HG03442 (cell line): ENCODE data around the gene MYO5B.
A peak's percentile ranks its signal among the peaks of the same experiment; 100 is the strongest.
"Not testable (repeated sequence)": the region's sequence is repeated elsewhere in the genome, so short reads cannot be mapped to it uniquely, and the experiment has no call there.

ENCODE experiments used
- ATAC-seq: cut with Tn5 transposase; IDR thresholded peaks from one replicate; pipeline ENCODE4 v1.9.1; 2021; ENCODE audit warnings: mild to moderate bottlenecking, moderate library complexity; ENCODE audit not compliant: unreplicated experiment

MYO5B gene

DNA sequence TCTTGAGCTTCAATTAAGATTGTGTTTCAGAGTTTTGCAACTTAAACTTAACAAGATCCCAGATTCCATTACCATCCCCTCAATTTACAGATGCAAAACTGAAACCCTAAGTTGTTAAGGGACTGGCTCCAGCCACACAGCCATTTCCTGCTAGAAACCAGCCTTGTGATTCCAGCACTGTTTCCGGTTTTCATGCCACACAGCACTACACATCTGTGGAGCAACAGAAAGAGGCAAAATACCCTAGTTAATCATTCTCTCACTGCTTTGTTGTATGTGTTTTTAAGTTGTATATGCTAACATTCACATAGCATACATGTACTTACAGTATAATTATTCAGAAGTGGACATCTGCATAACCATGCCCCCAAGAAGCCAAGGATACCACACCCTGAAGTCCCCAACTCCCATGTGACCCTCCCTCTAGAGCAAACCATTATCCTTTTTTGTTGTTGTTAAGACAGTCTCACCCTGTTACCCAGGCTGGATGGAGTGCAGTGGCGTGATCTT lies 87.4 kb downstream of the MYO5B start:
- no peak for ATAC-seq

DNA sequence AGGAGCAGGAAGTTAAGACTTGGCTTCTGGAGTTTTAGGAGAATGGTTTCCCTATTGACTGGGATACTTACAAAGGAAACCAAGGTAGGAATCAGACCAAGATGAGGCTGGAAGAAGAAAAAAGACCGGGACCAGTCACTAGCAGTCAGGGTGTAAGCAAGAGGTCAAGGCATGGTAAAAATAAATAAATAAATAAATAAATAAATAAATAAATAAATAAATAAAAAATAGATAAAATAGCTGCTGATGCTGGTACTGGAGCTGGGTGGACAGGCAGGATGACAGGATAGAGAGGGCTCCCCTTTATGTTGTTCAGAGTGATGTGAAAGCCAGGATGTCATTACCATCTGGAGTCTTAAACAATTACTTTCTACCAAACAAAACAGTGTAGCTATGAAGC lies 89.9 kb downstream of the MYO5B start:
- ATAC-seq: no peak

DNA sequence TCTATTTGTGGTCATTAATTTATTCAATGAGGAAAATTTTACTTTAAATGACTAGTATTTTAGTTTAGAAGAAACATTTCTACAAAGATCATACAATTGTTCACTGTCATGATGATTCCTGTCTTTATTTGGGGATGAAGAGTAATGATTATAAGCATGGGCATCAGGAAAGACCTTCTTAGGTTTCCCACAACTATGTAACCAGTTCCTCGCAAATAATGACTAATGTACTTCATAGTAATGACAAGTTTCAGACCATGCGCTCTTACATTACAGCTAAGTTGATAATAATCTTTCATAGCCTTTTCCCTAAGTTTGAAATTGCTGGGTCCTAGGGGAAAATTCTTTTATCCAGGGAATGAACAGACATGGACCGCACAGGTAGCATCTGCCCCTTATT lies 90.5 kb downstream of the MYO5B start:
- no peak for ATAC-seq

DNA sequence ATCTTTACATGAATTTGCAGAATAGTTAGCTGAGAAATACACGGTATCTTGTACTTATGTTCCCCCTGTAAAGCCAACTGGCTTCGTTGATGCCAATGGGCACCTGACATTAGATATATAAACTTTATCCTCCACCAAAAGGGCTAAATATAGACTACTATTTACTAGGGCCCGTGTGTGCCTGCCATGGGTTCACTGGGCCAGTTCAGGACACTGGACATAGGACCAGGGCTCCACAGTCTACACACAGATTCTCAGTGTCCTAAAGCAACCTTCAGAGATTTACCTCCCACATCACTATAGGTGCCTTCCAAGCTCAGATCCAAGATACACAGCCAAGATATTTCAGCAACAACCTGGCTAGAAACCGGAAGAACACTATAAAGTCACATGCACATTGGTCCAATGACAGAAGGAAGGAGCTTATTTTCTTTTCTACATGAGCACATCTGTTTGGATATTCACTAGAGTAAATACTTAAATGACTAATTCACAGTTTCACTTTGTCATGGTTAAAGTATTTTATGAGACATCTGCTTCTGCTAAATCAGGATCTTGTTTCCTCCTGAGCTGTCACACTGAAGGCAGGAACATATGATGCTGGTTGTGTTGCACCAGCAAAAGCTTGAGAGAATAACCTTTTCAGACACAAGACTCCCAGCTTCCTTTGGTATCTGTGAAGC lies 95.1 kb downstream of the MYO5B start:
- peak; percentile 69 for ATAC-seq

DNA sequence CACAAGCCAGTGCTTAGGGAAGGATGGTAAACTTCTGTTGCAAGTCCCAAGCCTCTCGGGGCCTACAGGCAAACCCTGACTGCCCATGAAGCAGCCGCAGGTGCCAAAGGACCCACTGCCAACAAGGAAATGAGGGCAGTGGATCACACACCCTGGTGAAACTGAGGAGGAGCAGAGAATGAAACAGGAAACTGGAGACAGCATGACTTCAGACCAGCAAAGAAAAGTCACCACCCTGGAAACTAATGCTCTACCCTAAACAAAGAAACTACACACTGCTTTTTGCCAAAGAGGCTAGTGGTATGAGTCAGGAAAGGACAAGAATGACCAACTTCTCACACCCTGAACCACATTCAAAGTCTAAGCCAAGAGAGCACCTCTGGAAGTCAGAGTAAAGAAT lies 97.2 kb downstream of the MYO5B start:
- ATAC-seq: no peak

DNA sequence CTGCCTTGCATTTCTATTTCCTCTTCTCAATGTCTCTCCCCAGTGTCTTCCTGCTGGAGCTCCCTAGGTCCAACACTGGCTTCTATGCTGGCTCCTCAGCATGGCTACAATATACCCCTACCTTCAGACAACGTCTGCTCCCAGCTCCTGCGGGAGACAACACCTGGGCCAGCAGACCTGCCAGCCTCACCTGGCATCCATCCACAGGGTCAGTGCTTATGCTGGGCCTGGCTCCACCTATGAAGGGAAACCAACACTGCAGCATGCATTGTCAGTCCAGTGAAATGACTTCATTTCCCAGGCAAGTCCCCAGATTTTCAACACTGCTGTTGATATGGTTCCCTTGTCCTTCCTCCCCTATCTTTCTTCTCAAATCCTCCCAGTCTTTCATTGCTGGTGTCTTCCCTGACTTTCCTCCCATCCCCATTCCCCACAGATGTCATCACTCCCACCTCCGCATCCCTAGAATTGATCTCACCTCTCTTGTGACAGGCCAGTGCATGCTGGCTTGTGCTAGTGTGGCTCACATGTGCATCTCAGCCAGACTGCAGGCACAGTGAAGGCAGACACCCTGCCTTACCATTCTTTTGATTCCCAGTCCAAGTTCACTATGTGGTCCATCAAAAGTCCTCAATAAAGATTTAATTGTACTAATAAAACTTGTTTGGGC lies 98.0 kb downstream of the MYO5B start:
- no peak for ATAC-seq

DNA sequence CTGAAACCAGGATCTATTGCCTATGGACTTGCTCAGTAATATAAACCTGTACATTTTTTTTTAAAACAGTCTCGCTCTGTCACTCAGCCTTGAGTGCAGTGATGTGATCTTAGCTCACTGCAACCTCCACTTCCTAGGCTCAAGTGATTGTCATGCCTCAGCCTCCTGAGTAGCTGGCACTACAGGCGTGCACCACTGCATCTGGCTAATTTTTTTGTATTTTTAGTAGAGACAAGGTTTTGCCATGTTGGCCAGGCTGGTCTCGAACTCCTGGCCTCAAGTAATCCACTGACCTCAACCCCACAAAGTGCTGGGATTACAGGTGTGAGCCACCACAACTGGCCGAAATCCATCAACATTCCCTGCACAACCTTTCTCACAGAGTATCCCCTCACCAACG lies 100.2 kb downstream of the MYO5B start:
- ATAC-seq: not testable (repeated sequence)

DNA sequence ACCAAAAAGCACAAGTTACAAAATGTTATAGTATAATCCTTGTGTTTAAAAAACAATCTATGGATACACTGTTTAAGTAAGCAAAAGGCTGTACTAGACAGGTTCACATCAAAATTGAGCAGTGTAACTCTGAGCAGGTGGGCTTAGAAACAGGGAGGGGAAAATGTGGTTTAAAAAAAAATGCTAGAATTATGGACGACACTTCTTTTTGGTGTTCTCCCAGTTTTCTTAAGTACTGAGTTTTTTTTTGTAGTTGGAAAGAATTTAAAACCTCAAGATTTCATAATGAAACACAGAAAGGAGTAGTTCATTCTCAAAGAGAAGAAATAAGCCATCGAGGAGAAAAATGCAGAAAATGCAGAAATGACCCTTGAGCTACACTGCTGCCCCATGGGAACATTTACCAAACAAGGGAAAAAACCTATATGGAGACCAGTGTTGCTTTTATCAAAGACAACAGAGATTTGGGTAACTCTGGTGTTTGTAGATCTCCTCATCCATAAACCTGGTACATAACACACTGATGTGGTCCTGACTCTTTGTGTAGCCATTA lies 100.7 kb downstream of the MYO5B start:
- no peak for ATAC-seq

DNA sequence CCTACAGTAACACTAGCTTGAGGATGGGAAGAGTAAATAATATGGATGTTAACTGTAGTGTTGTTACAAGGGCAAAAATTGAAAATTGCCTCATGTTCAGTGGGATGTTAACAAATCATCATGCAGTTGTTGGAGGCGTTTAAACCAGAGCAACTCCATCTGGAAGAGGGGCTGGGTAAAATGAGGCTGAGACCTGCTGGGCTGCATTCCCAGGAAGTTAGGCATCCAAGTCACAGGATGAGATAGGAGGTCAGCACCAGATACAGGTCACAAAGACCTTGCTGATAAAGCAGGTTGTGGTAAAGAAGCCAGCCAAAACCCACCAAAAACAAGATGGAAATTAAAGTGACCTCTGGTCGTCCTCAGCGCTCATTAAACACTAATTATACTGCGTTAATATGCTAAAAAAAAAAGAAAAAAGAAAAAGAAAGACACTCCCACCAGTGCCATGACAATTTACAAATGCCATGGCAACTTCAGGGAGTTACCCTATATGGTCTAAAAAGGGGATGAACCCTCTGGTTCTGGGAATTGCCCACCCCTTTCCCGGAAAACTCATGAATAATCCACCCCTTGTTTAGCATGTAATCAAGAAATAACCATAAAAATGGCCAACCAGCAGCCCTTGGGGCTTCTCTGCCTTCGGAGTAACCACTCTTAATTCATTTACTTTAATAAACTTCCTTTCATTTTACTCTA lies 101.4 kb downstream of the MYO5B start:
- ATAC-seq: no peak

DNA sequence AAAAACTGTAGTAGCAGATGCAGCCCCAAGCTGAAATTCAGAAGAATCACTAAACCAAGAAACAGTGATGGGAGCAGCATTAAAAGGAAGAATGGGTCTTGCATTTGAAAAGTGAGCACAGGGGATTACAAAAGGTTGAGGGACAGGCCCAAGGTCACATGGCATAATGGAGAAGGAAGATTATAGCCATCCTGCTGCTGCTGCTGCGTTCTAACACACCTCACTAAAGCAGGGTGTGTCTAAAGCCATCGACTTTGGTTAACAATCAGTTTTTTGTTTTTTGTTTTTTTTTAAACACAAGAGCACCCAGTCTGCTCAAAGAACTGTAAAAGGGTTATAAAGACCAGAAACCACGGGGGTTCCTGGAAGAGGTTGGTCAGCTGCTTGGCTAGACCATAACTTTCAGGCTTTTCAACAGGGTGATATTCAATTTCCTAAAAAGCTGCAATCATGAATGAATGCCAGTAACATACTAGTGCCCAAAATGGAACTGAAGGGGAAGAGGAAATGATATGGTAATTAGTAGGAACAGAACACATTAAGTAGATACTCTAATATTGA lies 102.6 kb downstream of the MYO5B start:
- ATAC-seq: no peak

DNA sequence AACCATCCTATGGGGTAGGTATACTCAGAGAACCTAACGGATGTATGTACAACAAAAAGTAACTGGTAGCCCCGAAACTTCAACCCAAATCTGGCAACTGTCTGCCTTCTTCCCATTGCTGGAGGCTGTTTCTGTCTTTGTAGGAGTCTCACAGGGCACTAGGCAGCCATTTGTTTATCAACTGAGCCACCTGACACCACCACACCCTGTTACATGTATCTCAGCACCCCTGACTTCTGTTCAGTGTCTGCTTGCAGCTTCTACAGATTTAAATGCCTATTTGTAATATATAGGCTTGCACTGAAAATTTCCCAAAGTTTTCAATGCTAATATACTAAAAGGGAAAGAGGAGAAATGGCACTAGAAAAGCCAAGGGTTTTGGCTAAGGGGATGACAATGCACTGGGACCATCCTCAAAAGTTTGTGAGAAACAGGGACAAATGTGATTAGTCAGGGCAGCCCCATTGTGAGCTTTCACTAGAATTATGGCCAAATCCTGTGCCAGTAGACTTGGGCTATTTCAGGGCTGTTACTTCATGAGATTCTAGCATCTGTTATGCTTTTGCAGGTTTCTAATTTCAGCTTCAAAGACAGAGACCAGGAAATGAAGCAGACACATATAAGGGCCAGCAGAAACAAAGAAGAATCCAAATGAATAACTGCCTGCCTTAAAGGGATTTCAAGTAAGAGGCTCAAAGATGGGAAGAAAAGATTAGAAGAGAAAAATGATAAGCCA lies 103.3 kb downstream of the MYO5B start:
- no peak for ATAC-seq

DNA sequence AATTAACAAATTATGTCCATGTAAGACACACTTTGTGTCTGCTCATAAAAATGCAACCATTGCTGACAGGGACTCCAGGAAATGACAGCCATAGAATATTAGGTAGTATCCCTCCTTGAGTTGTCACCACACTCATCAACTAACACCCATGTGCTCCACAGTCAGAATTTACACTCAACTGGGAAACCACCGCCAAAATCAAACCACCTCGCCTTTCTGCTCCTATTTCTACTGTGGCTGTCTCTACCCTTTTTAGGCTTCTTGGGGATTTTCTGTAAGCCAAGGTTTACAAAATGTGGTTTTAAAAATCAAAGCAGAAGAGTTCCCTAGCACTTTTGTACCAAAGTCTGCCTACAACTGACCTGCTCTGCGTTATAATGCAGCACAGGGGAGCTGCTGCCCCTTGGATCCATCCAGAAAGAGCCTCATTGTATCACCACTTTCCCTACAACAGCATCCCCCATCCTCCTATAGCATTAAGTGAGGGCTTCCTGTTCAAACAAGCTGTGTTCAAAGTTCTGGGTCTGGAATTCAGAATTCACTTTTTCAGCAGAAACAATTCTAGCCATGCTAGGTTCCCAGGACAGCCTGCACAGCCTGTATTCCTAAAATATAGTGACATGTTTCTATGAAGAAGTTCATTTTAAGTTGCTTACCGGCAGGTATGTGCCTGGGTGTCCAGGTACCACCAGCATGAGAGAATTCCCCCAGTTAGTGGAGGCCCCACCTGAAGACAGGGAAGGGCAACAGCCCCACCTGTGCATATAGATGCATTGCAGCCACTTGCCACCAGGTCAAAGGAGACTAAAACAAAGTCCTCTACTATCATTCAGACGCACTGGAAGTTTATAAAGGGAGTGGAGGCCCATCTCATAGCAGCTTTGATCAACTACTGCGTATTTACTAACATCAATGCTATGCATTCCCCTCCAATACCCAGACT lies 104.3 kb downstream of the MYO5B start:
- ATAC-seq: no peak

DNA sequence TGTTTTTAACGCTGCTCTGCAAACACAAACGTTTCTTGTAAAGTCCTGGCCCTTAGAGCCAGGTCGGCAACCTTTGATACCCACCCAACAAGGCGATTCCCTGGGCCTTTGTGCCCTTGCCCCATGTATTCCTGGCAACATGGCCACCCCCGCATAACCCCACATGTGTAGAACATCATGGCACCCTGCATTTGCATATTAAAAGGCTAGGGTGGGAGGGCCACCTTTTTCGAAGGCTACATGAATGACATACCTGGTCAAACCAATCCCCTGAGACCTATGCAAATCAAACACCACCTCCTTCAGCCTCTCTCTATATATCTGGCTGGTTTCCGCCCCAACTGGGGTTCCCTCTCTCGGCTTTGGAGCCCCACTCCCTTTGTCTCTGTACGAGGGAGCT lies 105.2 kb downstream of the MYO5B start:
- no peak for ATAC-seq

DNA sequence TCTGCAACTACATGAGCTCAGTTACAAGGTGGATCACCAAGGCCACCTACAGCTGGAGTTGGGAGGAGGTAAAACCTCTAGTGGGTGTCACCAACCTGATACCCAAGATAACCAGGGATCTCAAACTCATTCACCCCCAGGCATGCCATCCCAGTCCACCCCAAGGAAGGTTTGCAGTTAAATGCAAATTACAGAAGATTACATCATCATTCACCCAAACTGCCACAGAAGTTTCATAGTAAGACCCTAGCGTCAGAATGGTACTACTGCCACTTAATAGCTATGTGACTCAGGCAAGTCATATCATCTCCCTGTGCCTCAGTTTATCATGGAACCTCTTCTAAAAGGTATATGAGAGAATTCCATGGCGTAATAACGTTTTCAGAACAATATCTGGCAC lies 111.2 kb downstream of the MYO5B start:
- ATAC-seq: no peak

DNA sequence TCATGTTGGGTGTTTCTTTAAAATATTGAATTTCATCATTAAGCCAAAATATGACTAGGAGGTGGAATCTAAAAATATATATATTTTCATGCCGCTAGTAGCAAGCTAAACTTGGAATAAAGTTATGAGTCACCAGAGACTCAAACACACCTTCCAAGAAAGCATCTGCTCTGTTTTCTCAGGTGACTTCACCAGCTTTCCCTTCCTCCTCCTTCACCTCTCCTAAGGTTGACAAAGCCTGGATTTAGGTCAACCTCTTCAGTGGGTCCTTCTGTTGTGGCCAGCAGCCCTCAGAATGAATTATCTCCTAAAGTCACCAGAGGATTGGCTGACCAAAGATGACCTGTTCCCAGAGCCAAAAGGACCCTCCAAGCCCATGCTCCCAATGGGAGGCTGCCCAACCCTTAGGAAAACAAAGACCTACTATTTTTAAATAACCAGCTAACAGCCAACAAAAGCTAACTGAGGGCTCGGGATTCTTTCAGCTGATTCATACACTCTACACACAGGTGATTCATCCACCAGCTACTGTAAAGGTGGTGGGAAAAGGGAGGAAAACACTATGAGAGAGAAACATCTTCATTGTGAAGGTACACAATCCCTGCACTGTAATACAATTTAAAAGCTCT lies 113.9 kb downstream of the MYO5B start:
- ATAC-seq: no peak

DNA sequence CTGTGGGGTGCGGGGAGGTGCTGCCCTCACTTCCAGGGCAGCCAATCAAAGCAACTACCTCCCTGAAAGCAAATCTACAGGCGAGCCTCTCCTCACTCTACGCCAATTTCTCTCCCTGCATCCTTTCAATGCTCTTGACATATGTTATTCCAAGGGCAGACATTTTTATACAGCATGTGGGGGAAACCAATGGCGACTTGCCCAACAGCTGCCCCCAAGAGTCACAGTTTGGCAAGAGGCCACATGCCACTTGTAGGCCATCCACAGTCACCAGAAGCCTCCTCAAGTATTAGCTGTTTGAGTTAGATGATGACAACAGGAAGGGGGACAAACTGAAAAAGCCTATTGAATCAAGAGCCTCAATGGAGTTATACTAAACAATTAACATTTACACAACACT lies 114.6 kb downstream of the MYO5B start:
- ATAC-seq: no peak

DNA sequence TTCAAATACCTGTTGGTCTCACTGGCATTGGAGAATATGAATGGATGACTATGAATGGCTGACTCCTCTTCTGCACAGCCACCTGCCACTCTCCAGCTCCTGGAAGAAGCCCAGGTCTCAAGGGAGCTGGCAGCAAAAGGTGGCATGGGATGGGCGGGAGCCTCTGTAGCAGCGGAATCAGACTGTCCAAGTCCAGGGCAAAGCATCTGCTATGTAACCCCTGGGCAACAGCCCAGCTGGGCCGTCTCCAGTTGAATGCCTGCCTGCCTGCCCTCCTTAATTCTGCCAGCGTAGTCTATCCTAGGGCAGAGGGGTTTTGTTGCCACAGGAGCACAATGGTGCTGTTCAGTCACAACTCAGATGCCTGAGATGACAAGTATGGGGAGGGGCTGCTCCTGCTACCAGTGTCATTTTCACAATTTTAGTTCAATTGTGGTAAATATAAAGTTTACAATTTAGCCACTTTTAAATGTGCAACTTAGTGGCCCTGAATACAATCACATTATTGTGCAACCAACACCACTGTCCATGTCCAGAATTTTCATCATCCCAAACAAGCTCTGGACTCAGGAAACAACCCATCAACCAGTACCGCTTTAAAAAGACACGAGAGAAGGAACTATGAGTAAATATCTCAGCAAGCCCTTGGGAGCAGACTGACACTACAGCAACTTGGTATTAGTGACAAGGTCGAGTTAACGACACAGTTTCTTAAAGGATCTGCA lies 115.2 kb downstream of the MYO5B start:
- ATAC-seq: no peak

DNA sequence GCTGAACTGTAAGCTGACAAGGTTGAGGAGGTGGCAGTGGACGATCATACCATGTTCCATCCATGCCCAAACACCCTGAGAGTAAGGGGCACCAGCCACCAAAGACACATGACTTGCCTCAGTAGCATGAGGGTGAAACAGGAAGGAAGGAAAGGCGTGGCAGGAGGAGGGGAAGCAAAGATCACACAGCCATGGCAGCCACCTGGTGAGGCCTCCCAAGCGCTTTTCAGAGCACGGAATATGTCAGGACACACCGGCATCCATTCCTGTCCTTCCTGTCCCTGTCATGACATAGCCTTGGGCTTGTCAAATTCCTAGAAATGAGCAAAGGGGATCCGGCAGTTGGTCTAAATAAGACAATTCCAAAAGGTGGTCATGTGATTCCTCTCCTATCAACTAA lies 118.7 kb downstream of the MYO5B start:
- no peak for ATAC-seq

DNA sequence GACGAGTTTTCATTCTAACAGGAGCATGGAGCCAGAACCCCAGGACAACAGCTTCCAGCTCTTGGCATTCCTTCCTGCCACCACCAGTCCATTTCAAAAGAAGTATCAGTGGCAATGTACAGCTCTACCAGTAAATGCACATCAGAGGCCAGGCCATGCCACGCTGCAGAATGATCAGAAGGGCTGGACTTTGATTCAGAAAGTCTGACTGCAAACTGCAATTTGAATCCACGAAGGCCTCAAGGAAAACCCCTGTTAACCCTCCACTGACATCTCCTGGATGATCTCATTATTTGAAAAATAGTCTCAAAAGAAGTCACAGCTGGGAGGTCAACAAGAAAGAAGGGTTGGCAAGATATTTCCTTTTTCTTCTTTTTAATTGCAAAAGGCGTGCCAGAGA lies 119.2 kb downstream of the MYO5B start:
- ATAC-seq: no peak
